ENCODE data around the gene FCRLA.

FCRLA gene

DNA sequence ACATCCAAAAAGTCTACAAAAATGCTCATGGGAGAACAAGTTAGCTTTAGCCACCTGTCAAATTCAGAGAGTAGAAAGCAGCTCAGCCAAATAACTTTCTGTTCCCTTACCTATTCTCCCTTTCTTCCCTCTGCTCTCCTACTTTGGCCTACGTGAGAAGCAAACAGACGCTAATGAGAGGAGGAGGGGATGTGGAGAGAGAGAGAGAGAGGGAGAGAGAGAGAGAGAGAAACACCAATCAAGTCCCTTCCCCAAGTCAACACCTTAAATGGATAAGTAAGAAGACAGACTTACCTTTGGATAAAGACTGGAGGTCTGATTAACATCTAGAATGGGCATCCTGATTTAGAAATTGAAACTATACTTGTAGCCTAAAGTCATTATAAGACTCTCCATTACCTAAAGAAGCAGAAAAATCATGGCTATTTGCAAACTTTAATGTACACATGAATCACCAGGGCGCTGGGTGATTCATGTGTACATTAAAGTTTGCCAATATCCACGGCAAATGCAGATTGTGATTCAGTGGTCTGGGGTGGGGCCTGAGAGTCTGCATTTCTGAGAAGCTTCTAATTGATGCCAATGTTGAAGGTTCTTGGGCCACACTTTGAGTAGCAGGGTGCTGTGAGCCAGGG lies 29.4 kb downstream of the FCRLA start:
- no peak for TF ChIP-seq EZH2 (IDR thresholded peaks at IDR 0.05)
- TF ChIP-seq FOXP2 (optimal IDR thresholded peaks at IDR 0.05; ENCODE audit: control extremely low read depth, extremely low read length, insufficient read depth), result no peak
- no peak for TF ChIP-seq POLR2AphosphoS5 (IDR thresholded peaks at IDR 0.05; ENCODE audit: borderline replicate concordance, low read depth, low read length)
- no peak overlapping the region for H3K4me3 ChIP-seq
- DNase-seq (ENCODE audit: low read depth, low spot score), result no peak

DNA sequence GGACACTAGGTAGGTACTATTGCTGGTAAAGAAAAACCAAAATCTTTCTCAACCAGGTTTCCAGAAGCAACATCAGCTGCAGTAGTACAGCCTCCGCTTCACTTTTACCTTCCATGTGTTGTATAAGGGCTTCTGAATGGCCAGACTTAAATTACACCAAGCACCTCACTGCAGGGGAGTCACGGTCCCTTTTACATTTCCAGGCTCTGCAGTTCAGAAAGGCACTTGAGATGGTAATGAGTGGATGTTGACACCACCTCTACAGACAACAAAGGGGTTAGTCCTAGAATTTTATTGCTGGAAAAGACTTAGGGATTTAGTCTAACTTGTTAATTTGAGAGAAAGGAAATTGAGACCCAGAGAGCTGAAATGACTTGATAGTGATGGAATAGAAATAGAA lies 30.6 kb downstream of the FCRLA start:
- no peak overlapping the region for H3K4me3 ChIP-seq
- no peak overlapping the region for H3K27ac ChIP-seq

More for the DNA sequence above, 29.4 kb downstream of the FCRLA start:
- H3K36me3 ChIP-seq (ENCODE audit: insufficient read depth, low read length), result no peaks in the 10 kb centered on the region
- H3K9ac ChIP-seq (ENCODE audit: insufficient read length), result no peak overlapping the region
- no peak overlapping the region for H3K27ac ChIP-seq
- H3K9me3 ChIP-seq (ENCODE audit: low read depth, low read length), result no peaks in the 10 kb centered on the region

DNA sequence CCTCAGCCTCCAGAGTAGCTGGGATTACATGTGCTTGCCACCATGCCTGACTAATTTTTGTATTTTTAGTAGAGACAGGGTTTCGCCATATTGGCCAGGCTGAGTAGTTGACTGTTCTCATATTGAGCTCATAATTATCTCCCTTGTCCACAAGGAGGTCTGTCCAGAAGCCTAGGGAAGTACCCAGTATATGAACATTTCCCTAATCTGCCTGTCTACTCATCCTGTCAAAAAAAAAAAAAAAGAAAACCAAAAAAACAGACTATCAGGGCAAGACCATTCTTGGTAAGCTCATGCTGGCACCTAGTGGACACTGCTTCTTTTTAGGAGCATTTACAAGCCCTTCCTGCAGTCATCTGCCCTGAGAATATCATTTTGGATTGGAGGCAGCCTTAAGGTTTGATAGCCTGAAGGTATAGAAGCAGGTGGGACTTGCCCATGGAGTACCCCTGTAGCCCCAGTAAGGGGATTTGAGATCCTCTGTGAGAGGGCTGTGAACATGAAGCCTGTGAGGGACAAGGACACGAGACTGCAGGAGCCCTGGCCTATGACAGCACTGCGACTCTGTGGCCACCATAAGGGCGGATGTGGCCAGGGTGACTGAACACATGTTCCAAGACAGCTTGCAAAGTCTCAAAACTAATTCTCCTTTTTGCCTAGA lies 31.7 kb downstream of the FCRLA start:
- Histone ChIP-seq H3K27ac (no peak overlapping the region), H3K4me3 (no peak overlapping the region), H3K9ac (ENCODE audit: insufficient read length) (no peak overlapping the region), H3K9me3 (ENCODE audit: low read depth, low read length) (no peaks in the 10 kb centered on the region), H3K36me3 (ENCODE audit: insufficient read depth, low read length) (no peaks in the 10 kb centered on the region)
- TF ChIP-seq EZH2 (IDR thresholded peaks at IDR 0.05) (no peak), POLR2AphosphoS5 (IDR thresholded peaks at IDR 0.05; ENCODE audit: borderline replicate concordance, low read depth, low read length) (no peak), FOXP2 (optimal IDR thresholded peaks at IDR 0.05; ENCODE audit: control extremely low read depth, extremely low read length, insufficient read depth) (no peak)
- no peak for DNase-seq (ENCODE audit: low read depth, low spot score)

More for the DNA sequence above, 30.6 kb downstream of the FCRLA start:
- Histone ChIP-seq H3K9ac (ENCODE audit: insufficient read length) (no peak overlapping the region), H3K9me3 (ENCODE audit: low read depth, low read length) (no peaks in the 10 kb centered on the region), H3K36me3 (ENCODE audit: insufficient read depth, low read length) (no peaks in the 10 kb centered on the region)
- DNase-seq (ENCODE audit: low read depth, low spot score), result no peak
- TF ChIP-seq FOXP2 (optimal IDR thresholded peaks at IDR 0.05; ENCODE audit: control extremely low read depth, extremely low read length, insufficient read depth), result no peak
- TF ChIP-seq EZH2 (IDR thresholded peaks at IDR 0.05), result no peak
- TF ChIP-seq POLR2AphosphoS5 (IDR thresholded peaks at IDR 0.05; ENCODE audit: borderline replicate concordance, low read depth, low read length), result no peak

DNA sequence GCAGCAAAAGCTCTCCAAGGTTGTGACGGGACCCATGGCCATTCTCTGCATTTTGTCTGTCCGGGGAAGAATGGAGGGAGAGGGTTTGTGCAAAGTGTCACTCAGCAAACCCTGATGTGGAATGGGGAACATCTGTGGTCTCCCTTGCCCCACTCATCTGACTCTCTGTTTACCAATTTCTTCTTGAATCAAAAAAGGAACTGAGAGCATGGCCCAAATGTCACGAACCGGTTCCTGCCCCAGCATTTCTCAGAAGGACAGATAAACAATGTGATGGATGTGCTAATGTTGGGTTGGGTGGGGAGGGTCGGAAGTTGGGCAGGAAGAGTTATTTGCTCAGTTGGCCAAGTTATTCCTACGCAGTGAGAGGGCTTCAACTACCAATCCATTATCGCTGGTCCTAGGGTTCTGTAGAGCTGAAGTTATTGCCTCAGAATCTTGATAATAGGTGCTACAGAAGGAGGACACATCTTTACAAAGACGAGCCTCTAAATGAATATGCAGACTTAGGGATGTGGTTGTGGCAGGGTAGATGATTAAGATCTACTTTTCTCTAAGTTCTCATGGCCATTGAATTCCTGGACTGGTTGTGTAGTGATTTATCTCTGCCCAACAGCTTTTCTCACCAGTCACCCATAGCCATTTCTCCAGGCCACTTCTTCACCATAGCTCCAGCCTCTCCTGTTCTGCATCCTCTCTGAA lies 33.0 kb downstream of the FCRLA start:
- no peaks in the 10 kb centered on the region for H3K36me3 ChIP-seq (ENCODE audit: insufficient read depth, low read length)
- H3K9me3 ChIP-seq (ENCODE audit: low read depth, low read length), result no peaks in the 10 kb centered on the region
- H3K9ac ChIP-seq (ENCODE audit: insufficient read length), result no peak overlapping the region
- DNase-seq (ENCODE audit: low read depth, low spot score), result no peak
- H3K27ac ChIP-seq, result no peak overlapping the region
- no peak overlapping the region for H3K4me3 ChIP-seq
- TF ChIP-seq EZH2 (IDR thresholded peaks at IDR 0.05), result no peak
- TF ChIP-seq FOXP2 (optimal IDR thresholded peaks at IDR 0.05; ENCODE audit: control extremely low read depth, extremely low read length, insufficient read depth), result no peak
- no peak for TF ChIP-seq POLR2AphosphoS5 (IDR thresholded peaks at IDR 0.05; ENCODE audit: borderline replicate concordance, low read depth, low read length)

DNA sequence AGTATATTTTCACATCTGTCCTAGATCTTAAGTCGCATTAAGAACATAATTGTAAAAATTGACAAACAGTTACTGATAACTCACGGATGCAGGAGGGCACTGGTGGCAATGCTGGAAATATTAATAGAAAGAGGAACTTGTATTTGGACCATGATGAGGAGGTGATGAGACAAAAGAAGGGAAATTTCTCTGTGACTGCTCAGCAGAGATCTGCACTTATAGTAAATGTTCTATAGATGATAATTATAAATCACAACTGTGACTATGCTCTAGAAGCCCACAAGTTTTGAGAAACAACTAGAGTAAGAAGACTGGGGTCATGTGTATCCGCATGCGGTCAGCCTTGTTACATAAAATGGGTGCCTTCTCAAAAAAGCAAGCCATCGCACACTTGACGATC lies 33.9 kb downstream of the FCRLA start:
- H3K4me3 ChIP-seq, result no peak overlapping the region
- no peak overlapping the region for H3K9ac ChIP-seq (ENCODE audit: insufficient read length)
- no peaks in the 10 kb centered on the region for H3K36me3 ChIP-seq (ENCODE audit: insufficient read depth, low read length)
- DNase-seq (ENCODE audit: low read depth, low spot score), result no peak
- no peaks in the 10 kb centered on the region for H3K9me3 ChIP-seq (ENCODE audit: low read depth, low read length)
- TF ChIP-seq POLR2AphosphoS5 (IDR thresholded peaks at IDR 0.05; ENCODE audit: borderline replicate concordance, low read depth, low read length) (no peak), EZH2 (IDR thresholded peaks at IDR 0.05) (no peak), FOXP2 (optimal IDR thresholded peaks at IDR 0.05; ENCODE audit: control extremely low read depth, extremely low read length, insufficient read depth) (no peak)
- H3K27ac ChIP-seq, result no peak overlapping the region

DNA sequence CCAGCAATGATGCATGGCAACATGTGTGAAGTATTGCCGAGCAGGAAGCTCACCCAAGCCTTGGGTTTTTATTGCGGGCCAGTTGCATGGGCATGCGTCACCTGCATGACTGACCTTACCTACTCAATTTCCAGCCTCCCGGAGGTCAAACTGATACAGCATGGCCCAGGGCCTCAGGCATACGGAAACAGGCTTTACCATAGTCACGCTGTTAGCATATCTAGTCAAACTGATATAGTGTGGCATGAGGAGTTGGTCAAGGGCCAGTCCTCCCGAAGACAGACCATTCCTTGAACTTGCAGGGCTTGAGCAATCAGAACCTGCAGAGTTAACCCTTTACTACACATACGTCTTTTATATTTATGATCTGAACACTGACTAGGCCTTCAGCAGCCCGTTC lies 36.2 kb downstream of the FCRLA start:
- DNase-seq (ENCODE audit: low read depth, low spot score), result no peak
- no peak overlapping the region for H3K27ac ChIP-seq
- no peak overlapping the region for H3K4me3 ChIP-seq
- H3K36me3 ChIP-seq (ENCODE audit: insufficient read depth, low read length), result no peaks in the 10 kb centered on the region
- H3K9ac ChIP-seq (ENCODE audit: insufficient read length), result no peak overlapping the region
- no peaks in the 10 kb centered on the region for H3K9me3 ChIP-seq (ENCODE audit: low read depth, low read length)
- no peak for TF ChIP-seq POLR2AphosphoS5 (IDR thresholded peaks at IDR 0.05; ENCODE audit: borderline replicate concordance, low read depth, low read length)
- no peak for TF ChIP-seq EZH2 (IDR thresholded peaks at IDR 0.05)
- TF ChIP-seq FOXP2 (optimal IDR thresholded peaks at IDR 0.05; ENCODE audit: control extremely low read depth, extremely low read length, insufficient read depth), result no peak

DNA sequence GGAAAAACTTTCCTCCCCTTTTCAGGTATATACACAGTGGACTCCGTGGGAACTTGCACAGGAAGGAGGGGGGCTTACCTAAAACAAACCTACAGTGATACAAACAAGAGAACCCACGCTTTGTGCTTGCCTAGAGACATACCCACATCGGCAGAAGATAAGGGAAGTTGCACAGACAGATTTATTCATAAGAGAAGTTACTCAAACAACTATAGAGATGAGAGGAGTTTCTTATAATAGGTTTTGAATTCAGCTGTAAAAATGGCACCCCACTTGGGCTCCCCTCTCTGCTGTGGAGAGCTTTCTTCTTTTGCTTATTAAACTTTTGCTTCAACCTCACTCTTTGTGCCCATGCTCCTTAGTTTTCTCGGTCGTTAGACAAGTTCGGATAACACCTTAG lies 40.8 kb downstream of the FCRLA start:
- H3K36me3 ChIP-seq (ENCODE audit: insufficient read depth, low read length), result peaks cover 18% of the 10 kb centered on the region
- H3K9ac ChIP-seq (ENCODE audit: insufficient read length), result no peak overlapping the region
- no peak for DNase-seq (ENCODE audit: low read depth, low spot score)
- no peak overlapping the region for H3K4me3 ChIP-seq
- no peak overlapping the region for H3K27ac ChIP-seq
- H3K9me3 ChIP-seq (ENCODE audit: low read depth, low read length), result no peaks in the 10 kb centered on the region
- TF ChIP-seq POLR2AphosphoS5 (IDR thresholded peaks at IDR 0.05; ENCODE audit: borderline replicate concordance, low read depth, low read length), result no peak
- TF ChIP-seq FOXP2 (optimal IDR thresholded peaks at IDR 0.05; ENCODE audit: control extremely low read depth, extremely low read length, insufficient read depth), result no peak
- TF ChIP-seq EZH2 (IDR thresholded peaks at IDR 0.05), result no peak

Data from SK-N-MC (cell line).